Activated T-helper 1 cell treated with anti-CD3 and anti-CD28 coated beads, Interleukin-12 subunit alpha, Interleukin-12 subunit beta, Interleukin-2, Interleukin-4 antibody, amounts not matched to agents 30 ng/mL and 10 ng/mL and 1 ng/mL, durations not matched to agents 14 hours and 24 hours and 36 hours (primary cell): Measurements from ENCODE around the gene PLA2G3. TPM values are rescaled to one million over a fixed set of nuclear protein-coding genes. Genes with fewer than 3 reads are reported as not detected.

ENCODE experiments used
- total RNA-seq: library from RNA; stranded (reverse); gene quantifications from 2 replicates; pipeline ENCODE4 v1.2.3, GENCODE V29; 2022

The PLA2G3 gene
- total RNA-seq, 1 donor from 2014 or later = not detected

Other genes starting within 250 kb of the PLA2G3 start
- 47.4 and 49.0 TPM in 2 replicates for gene MORC2, start 171.7 kb downstream of the PLA2G3 start, total RNA-seq
- 68.0 and 71.3 TPM in 2 replicates for gene TUG1, start 171.2 kb downstream of the PLA2G3 start, total RNA-seq
- gene SMTN, start 59.2 kb downstream of the PLA2G3 start, total RNA-seq = 10.2 and 13.7 TPM in 2 replicates
- 6.4 and 9.8 TPM in 2 replicates for gene SELENOM, start 32.9 kb downstream of the PLA2G3 start, total RNA-seq
- 0.17 TPM in 1 of 2 replicates, not detected in the other for gene INPP5J, start 17.5 kb downstream of the PLA2G3 start, total RNA-seq
- 18.7 and 19.6 TPM in 2 replicates for gene RNF185, start 19.7 kb upstream of the PLA2G3 start, total RNA-seq
- gene LIMK2, start 71.8 kb upstream of the PLA2G3 start, total RNA-seq = 39.8 and 40.7 TPM in 2 replicates
- gene PIK3IP1, start 152.0 kb upstream of the PLA2G3 start, total RNA-seq = 11.1 and 12.3 TPM in 2 replicates
- 29.5 and 31.5 TPM in 2 replicates for gene PATZ1, start 205.8 kb upstream of the PLA2G3 start, total RNA-seq